ENCODE measurements around the gene C18orf63. TPM values are rescaled to one million over a fixed set of nuclear protein-coding genes. Genes with fewer than 3 reads are reported as not detected.

C18orf63 gene
- total and polyA plus RNA-seq, 2 experiments from 2014 or later = not detected

DNA sequence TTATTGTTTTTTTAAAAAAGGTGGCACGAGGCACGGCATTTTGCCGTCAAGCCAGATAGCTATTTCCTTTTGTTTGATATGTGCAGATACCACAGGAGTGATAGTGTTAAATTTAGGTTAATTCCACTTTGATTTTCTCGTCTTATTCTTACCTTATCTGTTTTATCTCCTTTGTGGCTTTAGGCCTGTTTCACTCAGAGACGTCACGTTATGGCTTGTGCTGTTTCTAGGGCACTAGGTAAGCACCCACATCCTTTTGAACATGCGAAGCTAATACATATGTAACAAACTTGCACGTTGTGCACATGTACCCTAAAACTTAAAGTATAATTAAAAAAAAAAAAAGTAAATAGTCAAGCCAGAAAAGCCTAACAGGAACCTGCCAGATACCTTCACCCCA is 57.8 kb downstream of the C18orf63 start (continued):
- TF ChIP-seq ZNF114 (CRISPR knock-in tag; IDR thresholded peaks at IDR 0.05) = no peak
- TF ChIP-seq, protein P1, sequence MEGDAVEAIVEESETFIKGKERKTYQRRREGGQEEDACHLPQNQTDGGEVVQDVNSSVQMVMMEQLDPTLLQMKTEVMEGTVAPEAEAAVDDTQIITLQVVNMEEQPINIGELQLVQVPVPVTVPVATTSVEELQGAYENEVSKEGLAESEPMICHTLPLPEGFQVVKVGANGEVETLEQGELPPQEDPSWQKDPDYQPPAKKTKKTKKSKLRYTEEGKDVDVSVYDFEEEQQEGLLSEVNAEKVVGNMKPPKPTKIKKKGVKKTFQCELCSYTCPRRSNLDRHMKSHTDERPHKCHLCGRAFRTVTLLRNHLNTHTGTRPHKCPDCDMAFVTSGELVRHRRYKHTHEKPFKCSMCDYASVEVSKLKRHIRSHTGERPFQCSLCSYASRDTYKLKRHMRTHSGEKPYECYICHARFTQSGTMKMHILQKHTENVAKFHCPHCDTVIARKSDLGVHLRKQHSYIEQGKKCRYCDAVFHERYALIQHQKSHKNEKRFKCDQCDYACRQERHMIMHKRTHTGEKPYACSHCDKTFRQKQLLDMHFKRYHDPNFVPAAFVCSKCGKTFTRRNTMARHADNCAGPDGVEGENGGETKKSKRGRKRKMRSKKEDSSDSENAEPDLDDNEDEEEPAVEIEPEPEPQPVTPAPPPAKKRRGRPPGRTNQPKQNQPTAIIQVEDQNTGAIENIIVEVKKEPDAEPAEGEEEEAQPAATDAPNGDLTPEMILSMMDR (conservative IDR thresholded peaks at IDR 0.05; ENCODE audit: low read depth in 2 of 2) = no peak
- no peak for TF ChIP-seq STAT1 (IDR thresholded peaks at IDR 0.05; ENCODE audit: unreplicated experiment)
- no peak for TF ChIP-seq NANOG (IDR thresholded peaks at IDR 0.05; ENCODE audit: borderline replicate concordance)
- no peak for TF ChIP-seq EZH2 (IDR thresholded peaks at IDR 0.05; ENCODE audit: low read depth, unreplicated experiment)
- no peak for TF ChIP-seq ETS1 (IDR thresholded peaks at IDR 0.05)
- TF ChIP-seq CREB1 (CRISPR knock-in tag; IDR thresholded peaks at IDR 0.05; ENCODE audit: low read depth) = no peak

DNA sequence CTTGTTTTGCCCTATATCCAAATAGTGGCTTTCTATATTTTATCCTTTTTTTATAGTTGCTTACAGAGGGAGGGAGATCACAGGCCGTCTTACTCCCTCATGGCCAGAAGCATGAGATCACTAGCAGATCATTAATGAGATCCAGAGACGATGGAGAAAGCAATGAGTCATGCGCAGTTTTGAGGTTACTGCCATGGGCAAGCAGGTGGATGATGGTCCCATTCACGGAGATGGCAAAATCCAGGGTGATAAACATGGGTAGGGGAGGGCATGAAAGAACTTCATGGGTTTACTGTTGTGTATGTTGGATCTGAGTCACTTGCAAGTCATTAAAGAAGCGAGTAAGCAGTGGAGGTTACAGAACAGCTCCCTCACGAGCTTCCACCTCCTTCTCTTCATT is 60.4 kb downstream of the C18orf63 start:
- Mint-ChIP-seq H3K36me3 (ENCODE audit: low read depth) (peaks cover 9% of the 10 kb centered on the region; the same call in 2 of the 3 replicates), H3K9me3 (peaks cover 23% of the 10 kb centered on the region), H3K27ac (no peak overlapping the region), H3K4me3 (no peak overlapping the region), H3K27me3 (ENCODE audit: insufficient read depth, low read depth, poor library complexity) (peaks cover 2% of the 10 kb centered on the region), H3K4me1 (no peaks in the 10 kb centered on the region)
- no peaks in the 10 kb centered on the region for H4K20me1 ChIP-seq (replicated peaks; ENCODE audit: insufficient read depth)
- no peaks in the 10 kb centered on the region for H3K4me1 ChIP-seq (ENCODE audit: insufficient read depth)
- no peak overlapping the region for H2AFZ ChIP-seq
- DNase-seq (ENCODE audit: low spot score) (no peak), ATAC-seq (no peak)
- H3K79me2 ChIP-seq (replicated peaks; ENCODE audit: insufficient read depth) = no peaks in the 10 kb centered on the region
- H3F3A ChIP-seq (replicated peaks; ENCODE audit: low read depth) = no peaks in the 10 kb centered on the region
- no peaks in the 10 kb centered on the region for H3K36me3 ChIP-seq (ENCODE audit: insufficient read depth)
- TF ChIP-seq EZH2 (IDR thresholded peaks at IDR 0.05; ENCODE audit: low read depth, unreplicated experiment) (no peak), EZH2phosphoT487 (IDR thresholded peaks at IDR 0.05; ENCODE audit: unreplicated experiment) (no peak), CREB1 (CRISPR knock-in tag; IDR thresholded peaks at IDR 0.05; ENCODE audit: low read depth) (no peak), ETS1 (IDR thresholded peaks at IDR 0.05) (no peak), POLR2AphosphoS5 (IDR thresholded peaks at IDR 0.05; ENCODE audit: low read depth) (no peak)
- TF ChIP-seq, protein P1 (conservative IDR thresholded peaks at IDR 0.05; ENCODE audit: low read depth in 2 of 2) = no peak
- TF ChIP-seq, protein P2, sequence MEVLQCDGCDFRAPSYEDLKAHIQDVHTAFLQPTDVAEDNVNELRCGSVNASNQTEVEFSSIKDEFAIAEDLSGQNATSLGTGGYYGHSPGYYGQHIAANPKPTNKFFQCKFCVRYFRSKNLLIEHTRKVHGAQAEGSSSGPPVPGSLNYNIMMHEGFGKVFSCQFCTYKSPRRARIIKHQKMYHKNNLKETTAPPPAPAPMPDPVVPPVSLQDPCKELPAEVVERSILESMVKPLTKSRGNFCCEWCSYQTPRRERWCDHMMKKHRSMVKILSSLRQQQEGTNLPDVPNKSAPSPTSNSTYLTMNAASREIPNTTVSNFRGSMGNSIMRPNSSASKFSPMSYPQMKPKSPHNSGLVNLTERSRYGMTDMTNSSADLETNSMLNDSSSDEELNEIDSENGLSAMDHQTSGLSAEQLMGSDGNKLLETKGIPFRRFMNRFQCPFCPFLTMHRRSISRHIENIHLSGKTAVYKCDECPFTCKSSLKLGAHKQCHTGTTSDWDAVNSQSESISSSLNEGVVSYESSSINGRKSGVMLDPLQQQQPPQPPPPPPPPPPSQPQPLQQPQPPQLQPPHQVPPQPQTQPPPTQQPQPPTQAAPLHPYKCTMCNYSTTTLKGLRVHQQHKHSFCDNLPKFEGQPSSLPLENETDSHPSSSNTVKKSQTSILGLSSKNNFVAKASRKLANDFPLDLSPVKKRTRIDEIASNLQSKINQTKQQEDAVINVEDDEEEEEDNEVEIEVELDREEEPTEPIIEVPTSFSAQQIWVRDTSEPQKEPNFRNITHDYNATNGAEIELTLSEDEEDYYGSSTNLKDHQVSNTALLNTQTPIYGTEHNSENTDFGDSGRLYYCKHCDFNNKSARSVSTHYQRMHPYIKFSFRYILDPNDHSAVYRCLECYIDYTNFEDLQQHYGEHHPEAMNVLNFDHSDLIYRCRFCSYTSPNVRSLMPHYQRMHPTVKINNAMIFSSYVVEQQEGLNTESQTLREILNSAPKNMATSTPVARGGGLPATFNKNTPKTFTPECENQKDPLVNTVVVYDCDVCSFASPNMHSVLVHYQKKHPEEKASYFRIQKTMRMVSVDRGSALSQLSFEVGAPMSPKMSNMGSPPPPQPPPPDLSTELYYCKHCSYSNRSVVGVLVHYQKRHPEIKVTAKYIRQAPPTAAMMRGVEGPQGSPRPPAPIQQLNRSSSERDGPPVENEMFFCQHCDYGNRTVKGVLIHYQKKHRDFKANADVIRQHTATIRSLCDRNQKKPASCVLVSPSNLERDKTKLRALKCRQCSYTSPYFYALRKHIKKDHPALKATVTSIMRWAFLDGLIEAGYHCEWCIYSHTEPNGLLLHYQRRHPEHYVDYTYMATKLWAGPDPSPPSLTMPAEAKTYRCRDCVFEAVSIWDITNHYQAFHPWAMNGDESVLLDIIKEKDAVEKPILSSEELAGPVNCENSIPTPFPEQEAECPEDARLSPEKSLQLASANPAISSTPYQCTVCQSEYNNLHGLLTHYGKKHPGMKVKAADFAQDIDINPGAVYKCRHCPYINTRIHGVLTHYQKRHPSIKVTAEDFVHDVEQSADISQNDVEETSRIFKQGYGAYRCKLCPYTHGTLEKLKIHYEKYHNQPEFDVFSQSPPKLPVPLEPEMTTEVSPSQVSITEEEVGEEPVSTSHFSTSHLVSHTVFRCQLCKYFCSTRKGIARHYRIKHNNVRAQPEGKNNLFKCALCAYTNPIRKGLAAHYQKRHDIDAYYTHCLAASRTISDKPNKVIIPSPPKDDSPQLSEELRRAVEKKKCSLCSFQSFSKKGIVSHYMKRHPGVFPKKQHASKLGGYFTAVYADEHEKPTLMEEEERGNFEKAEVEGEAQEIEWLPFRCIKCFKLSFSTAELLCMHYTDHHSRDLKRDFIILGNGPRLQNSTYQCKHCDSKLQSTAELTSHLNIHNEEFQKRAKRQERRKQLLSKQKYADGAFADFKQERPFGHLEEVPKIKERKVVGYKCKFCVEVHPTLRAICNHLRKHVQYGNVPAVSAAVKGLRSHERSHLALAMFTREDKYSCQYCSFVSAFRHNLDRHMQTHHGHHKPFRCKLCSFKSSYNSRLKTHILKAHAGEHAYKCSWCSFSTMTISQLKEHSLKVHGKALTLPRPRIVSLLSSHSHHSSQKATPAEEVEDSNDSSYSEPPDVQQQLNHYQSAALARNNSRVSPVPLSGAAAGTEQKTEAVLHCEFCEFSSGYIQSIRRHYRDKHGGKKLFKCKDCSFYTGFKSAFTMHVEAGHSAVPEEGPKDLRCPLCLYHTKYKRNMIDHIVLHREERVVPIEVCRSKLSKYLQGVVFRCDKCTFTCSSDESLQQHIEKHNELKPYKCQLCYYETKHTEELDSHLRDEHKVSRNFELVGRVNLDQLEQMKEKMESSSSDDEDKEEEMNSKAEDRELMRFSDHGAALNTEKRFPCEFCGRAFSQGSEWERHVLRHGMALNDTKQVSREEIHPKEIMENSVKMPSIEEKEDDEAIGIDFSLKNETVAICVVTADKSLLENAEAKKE (CRISPR knock-in tag; IDR thresholded peaks at IDR 0.05) = no peak
- H3K27ac ChIP-seq (ENCODE audit: low read depth) = no peak overlapping the region
- H3K27me3 ChIP-seq (ENCODE audit: insufficient read depth) = no peaks in the 10 kb centered on the region
- H3K9me2 ChIP-seq (ENCODE audit: insufficient read depth) = no peaks in the 10 kb centered on the region; the same call in 1 of the 2 replicates
- H3K4me2 ChIP-seq = no peak overlapping the region
- H3K4me3 ChIP-seq = no peak overlapping the region
